GM18505 (cell line): Measurements from ENCODE around the gene ZNF544.
"Not testable (repeated sequence)": the region's sequence is repeated elsewhere in the genome, so short reads cannot be mapped to it uniquely, and the experiment has no call there.

ENCODE experiments used
- ATAC-seq: cut with Tn5 transposase; IDR thresholded peaks from one replicate; pipeline ENCODE4 v1.9.1; 2021; ENCODE audit not compliant: unreplicated experiment
- POLR2A ChIP-seq: IDR thresholded peaks from 4 replicates; pipeline ENCODE4 v1.6.1; 2011; ENCODE audit warnings: borderline replicate concordance; ENCODE audit not compliant: insufficient read depth, insufficient read length; ENCODE audit errors: extremely low read depth

Gene ZNF544

GRCh38 chr19:58217607-58218391 is 10.9 kb upstream of the ZNF544 start:
- no peak for ATAC-seq
- no peak for TF ChIP-seq POLR2A

GRCh38 chr19:58218899-58219298 is 9.8 kb upstream of the ZNF544 start:
- ATAC-seq = no peak
- TF ChIP-seq POLR2A = no peak

- TF ChIP-seq POLR2A = no peak
- ATAC-seq = no peak
Observed at GRCh38 chr19:58227964-58228584, 640 bp upstream of the ZNF544 start.

GRCh38 chr19:58229255-58229639 is 533 bp downstream of the ZNF544 start:
- no peak for TF ChIP-seq POLR2A
- no peak for ATAC-seq

- ATAC-seq = no peak
- no peak for TF ChIP-seq POLR2A
Observed at GRCh38 chr19:58237324-58237723, 8.6 kb downstream of the ZNF544 start.

- TF ChIP-seq POLR2A = no peak
- ATAC-seq = no peak
Observed at GRCh38 chr19:58243351-58243750, 14.6 kb downstream of the ZNF544 start.

- no peak for ATAC-seq
- no peak for TF ChIP-seq POLR2A
Observed at GRCh38 chr19:58248886-58249285, 20.2 kb downstream of the ZNF544 start.

- no peak for TF ChIP-seq POLR2A
- ATAC-seq = no peak
Observed at GRCh38 chr19:58252102-58252685, 23.5 kb downstream of the ZNF544 start.

GRCh38 chr19:58258259-58258658 is 29.5 kb downstream of the ZNF544 start:
- not testable (repeated sequence) for ATAC-seq

- ATAC-seq = no peak
- TF ChIP-seq POLR2A = no peak
Observed at GRCh38 chr19:58261600-58261967, 32.9 kb downstream of the ZNF544 start.

- TF ChIP-seq POLR2A = no peak
- no peak for ATAC-seq
Observed at GRCh38 chr19:58261968-58262921, 33.5 kb downstream of the ZNF544 start.

GRCh38 chr19:58262922-58263296 is 34.2 kb downstream of the ZNF544 start:
- no peak for ATAC-seq
- no peak for TF ChIP-seq POLR2A

GRCh38 chr19:58265100-58265499 is 36.4 kb downstream of the ZNF544 start:
- TF ChIP-seq POLR2A = no peak
- no peak for ATAC-seq
